ENCODE results near the gene AKAP6.

- TF ChIP-seq CTCF (IDR thresholded peaks at IDR 0.05) (no peak), POLR2AphosphoS5 (IDR thresholded peaks at IDR 0.05) (no peak)
These were observed 238.7 kb downstream of the AKAP6 start for GRCh38 chr14:32567543-32568384.
